H1 (cell line): Measurements from ENCODE around the gene GPC6. TPM values are rescaled to one million over a fixed set of nuclear protein-coding genes. Genes with fewer than 3 reads are reported as not detected.

Source experiments
- CTCF ChIA-PET: fragments of 300-600 bp; sonication (Branson Sonifier 250); formaldehyde crosslinking; loops from one replicate; lab custom pipeline; 2021; ENCODE audit not compliant: partially characterized antibody; lab: Charles Lee
- POLR2A ChIA-PET: fragments of 300-600 bp; sonication (Branson Sonifier 250); formaldehyde crosslinking; loops from one replicate; lab custom pipeline; 2021; ENCODE audit warnings: inconsistent platforms; ENCODE audit not compliant: partially characterized antibody; lab: Charles Lee
- DNase-seq, 2 experiments: peaks; one replicate each; pipeline versions ENCODE4 v3.0.0 to v3.0.0-alpha.2; 2010 to 2022; ENCODE audit warnings: low spot score in 2 of 2, low read depth in 1 of 2, mixed read lengths in 1 of 2
- FAIRE-seq: peaks from 2 replicates; lab custom pipeline; 2011; peaks lifted over from hg19 to GRCh38; lab: Jason Lieb, UNC
- H2AFZ ChIP-seq: 2 replicates; pipeline ENCODE4 v1.8.1; 2012; ENCODE audit warnings: low read length, inconsistent platforms
- H2AK5ac ChIP-seq: 2 replicates; pipeline ENCODE4 v1.6.1; 2013; ENCODE audit warnings: low read depth, low read length
- H2BK120ac ChIP-seq: replicated peaks from 2 replicates; pipeline ENCODE3; 2013; ENCODE audit warnings: low read depth, low read length, inconsistent platforms
- H2BK12ac ChIP-seq: 2 replicates; pipeline ENCODE4 v1.6.1; 2013; ENCODE audit warnings: low read depth, low read length
- H2BK15ac ChIP-seq: 2 replicates; pipeline ENCODE4 v1.6.1; 2013; ENCODE audit warnings: low read length
- H2BK20ac ChIP-seq: 2 replicates; pipeline ENCODE4 v1.6.1; 2013; ENCODE audit warnings: low read length
- H2BK5ac ChIP-seq: 2 replicates; pipeline ENCODE4 v1.6.1; 2013; ENCODE audit warnings: low read depth, low read length
- H3K14ac ChIP-seq: 2 replicates; pipeline ENCODE4 v1.6.1; 2013; ENCODE audit warnings: inconsistent platforms; ENCODE audit not compliant: insufficient read length
- H3K18ac ChIP-seq: 2 replicates; pipeline ENCODE4 v1.6.1; 2013; ENCODE audit warnings: low read length; ENCODE audit errors: extremely low read depth
- H3K23ac ChIP-seq: 2 replicates; pipeline ENCODE4 v1.6.1; 2013; ENCODE audit warnings: inconsistent platforms; ENCODE audit not compliant: insufficient read length
- H3K23me2 ChIP-seq: 2 replicates; pipeline ENCODE4 v1.6.1; 2013; ENCODE audit warnings: low read depth, low read length
- H3K27ac ChIP-seq: 2 replicates; pipeline ENCODE4 v1.6.1; 2011; ENCODE audit warnings: low read depth, low read length, inconsistent platforms
- H3K27me3 ChIP-seq, 4 experiments: replicated peaks in 1 of 4; 1 replicate in 1 of 4; 2 replicates in 3 of 4; pipeline versions ENCODE4 v1.6.1 to v1.8.1; 2011 to 2013; ENCODE audit warnings: low read length in 3 of 4, mild to moderate bottlenecking in 3 of 4, inconsistent platforms in 2 of 4, mixed read lengths in 2 of 4, moderate library complexity in 1 of 4; ENCODE audit not compliant: control insufficient read depth in 3 of 4, insufficient read depth in 3 of 4; ENCODE audit errors: extremely low read depth in 1 of 4
- H3K36me3 ChIP-seq, 4 experiments: 2 replicates each; pipeline versions ENCODE4 v1.6.1 to v1.8.1; 2011 to 2013; ENCODE audit warnings: mild to moderate bottlenecking in 4 of 4, low read length in 3 of 4, moderate library complexity in 2 of 4, control low read depth in 1 of 4, inconsistent platforms in 1 of 4; ENCODE audit not compliant: insufficient read depth in 4 of 4, control insufficient read depth in 2 of 4
- H3K4ac ChIP-seq: replicated peaks from 2 replicates; pipeline ENCODE3; 2013; ENCODE audit warnings: low read length, low read depth, mixed read lengths, inconsistent platforms; ENCODE audit not compliant: insufficient read length
- H3K4me1 ChIP-seq, 4 experiments: replicated peaks in 1 of 4; 1 replicate in 1 of 4; 2 replicates in 3 of 4; pipeline versions ENCODE4 v1.6.1 to v1.8.1; 2011 to 2013; ENCODE audit warnings: low read length in 3 of 4, inconsistent platforms in 2 of 4, mixed read lengths in 1 of 4; ENCODE audit not compliant: insufficient read depth in 4 of 4, control insufficient read depth in 3 of 4
- H3K4me2 ChIP-seq, 2 experiments: 2 replicates each; pipeline versions ENCODE4 v1.6.1 to v1.8.1; 2011 to 2013; ENCODE audit warnings: low read depth in 2 of 2, low read length in 2 of 2, control low read depth in 1 of 2, inconsistent platforms in 1 of 2, mild to moderate bottlenecking in 1 of 2; ENCODE audit not compliant: insufficient read depth in 1 of 2
- H3K4me3 ChIP-seq, 4 experiments: fragments of 200-600, 300-600 bp in 1 of 4; sonication (generic), shearing (Covaris generic), sonication (Bioruptor Twin) in 1 of 4; 2 replicates each; pipeline versions ENCODE4 v1.5.1 to v1.8.1; 2011 to 2016; ENCODE audit warnings: low read length in 4 of 4, low read depth in 3 of 4, control low read depth in 2 of 4, inconsistent platforms in 2 of 4, mild to moderate bottlenecking in 2 of 4, mixed read lengths in 1 of 4, moderate library complexity in 1 of 4; ENCODE audit not compliant: insufficient read depth in 2 of 4; ENCODE audit errors: extremely low read depth in 1 of 4
- H3K56ac ChIP-seq: replicated peaks from 2 replicates; pipeline ENCODE3; 2013; ENCODE audit warnings: low read depth, mild to moderate bottlenecking, mixed read lengths, low read length, inconsistent platforms; ENCODE audit not compliant: insufficient read length
- H3K79me1 ChIP-seq: 2 replicates; pipeline ENCODE4 v1.6.1; 2013; ENCODE audit warnings: low read depth, low read length, control low read depth
- H3K79me2 ChIP-seq, 2 experiments: 2 replicates each; pipeline versions ENCODE4 v1.6.1 to v1.8.1; 2012 to 2013; ENCODE audit warnings: low read length in 2 of 2, mild to moderate bottlenecking in 2 of 2, inconsistent platforms in 1 of 2; ENCODE audit not compliant: insufficient read depth in 2 of 2, control insufficient read depth in 1 of 2
- H3K9ac ChIP-seq, 4 experiments: replicated peaks in 1 of 4; 1 replicate in 1 of 4; 2 replicates in 3 of 4; pipeline versions ENCODE4 v1.6.1 to v1.8.1; 2011 to 2013; ENCODE audit warnings: low read depth in 3 of 4, low read length in 3 of 4, control low read depth in 2 of 4, mild to moderate bottlenecking in 2 of 4, moderate library complexity in 2 of 4, inconsistent platforms in 1 of 4; ENCODE audit errors: extremely low read depth in 1 of 4
- H3K9me3 ChIP-seq, 2 experiments: 2 replicates each; pipeline versions ENCODE4 v1.6.1 to v1.8.1; 2012 to 2013; ENCODE audit warnings: mild to moderate bottlenecking in 2 of 2, moderate library complexity in 2 of 2, control low read depth in 1 of 2, inconsistent platforms in 1 of 2, low read depth in 1 of 2, low read length in 1 of 2, mixed read lengths in 1 of 2; ENCODE audit not compliant: insufficient read depth in 2 of 2
- H4K20me1 ChIP-seq, 2 experiments: replicated peaks in 1 of 2; 2 replicates each; pipeline versions ENCODE3 to v1.8.1; 2011 to 2013; ENCODE audit warnings: inconsistent platforms in 2 of 2, low read length in 2 of 2, mild to moderate bottlenecking in 1 of 2; ENCODE audit not compliant: insufficient read depth in 2 of 2, control insufficient read depth in 1 of 2
- H4K5ac ChIP-seq: 2 replicates; pipeline ENCODE4 v1.6.1; 2013; ENCODE audit warnings: low read length, low read depth, mixed read lengths, inconsistent platforms; ENCODE audit not compliant: insufficient read length
- H4K8ac ChIP-seq: 2 replicates; pipeline ENCODE4 v1.8.0; 2013; ENCODE audit warnings: mild to moderate bottlenecking, moderate library complexity, low read length, inconsistent platforms; ENCODE audit not compliant: insufficient read depth; ENCODE audit errors: extremely low read depth
- H4K91ac ChIP-seq: replicated peaks from 2 replicates; pipeline ENCODE3; 2013; ENCODE audit warnings: low read length, mixed read lengths, inconsistent platforms; ENCODE audit not compliant: insufficient read length
- JUN ChIP-seq: IDR thresholded peaks from 2 replicates; pipeline ENCODE4 v1.6.1; 2011; ENCODE audit warnings: low read depth, mild to moderate bottlenecking, improper control_type of control experiment, low read length
- JUND ChIP-seq: IDR thresholded peaks from 2 replicates; pipeline ENCODE4 v1.6.1; 2011; ENCODE audit warnings: mild to moderate bottlenecking, improper control_type of control experiment, low read length
- SIX5 ChIP-seq: IDR thresholded peaks from 2 replicates; pipeline ENCODE4 v1.6.1; 2011; ENCODE audit warnings: mild to moderate bottlenecking, low read depth, low read length
- SP1 ChIP-seq: IDR thresholded peaks from 2 replicates; pipeline ENCODE4 v1.6.1; 2011; ENCODE audit warnings: low read depth, low read length
- USF2 ChIP-seq: IDR thresholded peaks from 2 replicates; pipeline ENCODE4 v1.6.1; 2011; ENCODE audit warnings: low read length, improper control_type of control experiment
- polyA plus RNA-seq, 7 experiments: library from polyadenylated mRNA; depleted of rRNA in 3 of 7; stranded (reverse) in 5 of 7; unstranded in 2 of 7; fragments of >200 nt in 5 of 7; fragments of 200-250 nt in 2 of 7; gene quantifications; 1 replicate in 5 of 7; 2 replicates in 1 of 7; 4 replicates in 1 of 7; pipeline versions ENCODE4 v1.2.1 to v1.2.3, GENCODE V29; 2011 to 2013; ENCODE audit warnings: missing spikeins in 2 of 7, mixed read lengths in 2 of 7
- total RNA-seq: library from RNA; stranded (reverse); fragmentation: NEBNext Ultra II Directional; extraction: Animal tissue kit (Norgen Biotek cat#: 25700); gene quantifications from 2 replicates; pipeline ENCODE4 v1.2.1, GENCODE V29; 2021

The GPC6 gene
- total and polyA plus RNA-seq, 2 of the 8 experiments (the other 6 are each of a cell fraction or from before 2014, with no cell fraction given) = 5.4 to 12.0 TPM

DNA sequence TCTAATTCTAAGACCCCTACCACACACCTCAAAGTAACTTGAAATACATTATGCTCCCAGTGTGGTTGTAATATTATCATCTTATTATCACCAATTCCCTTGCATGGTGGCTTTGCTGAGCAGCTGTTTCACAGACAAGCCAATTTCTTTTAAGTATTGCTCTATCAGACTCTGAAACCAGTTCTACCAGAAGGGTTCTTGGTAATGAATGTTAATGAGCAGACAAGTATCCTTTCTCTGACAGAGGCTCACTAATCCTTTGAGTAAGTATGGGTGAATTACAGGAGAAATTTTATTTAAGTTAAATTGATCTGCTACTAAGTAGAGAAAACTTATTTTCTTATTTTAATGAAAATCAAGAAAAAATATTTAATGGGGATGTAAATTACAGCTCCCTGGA is 326.0 kb downstream of the GPC6 start:
- Histone ChIP-seq H4K20me1 (no peaks in the 10 kb centered on the region), H3K18ac (no peak overlapping the region), H2AFZ (no peak overlapping the region), H3K23me2 (no peaks in the 10 kb centered on the region), H3K4me1 (peaks cover 0 to 13% (median 4%) of the 10 kb centered on the region in 4 experiments; a peak in 5 of 7 replicates), H2BK120ac (no peak overlapping the region), H4K5ac (no peak overlapping the region), H3K79me2 (no peaks in the 10 kb centered on the region), H2BK5ac (no peak overlapping the region; the same call in 1 of the 2 replicates), H3K27me3 (no peaks in the 10 kb centered on the region), H4K91ac (no peak overlapping the region), H3K27ac (no peak overlapping the region), H3K4me2 (peak overlapping the region in 1 of 2 experiments; percentile 38; a peak in 2 of 4 replicates), H3K9ac (no peak overlapping the region), H3K79me1 (no peaks in the 10 kb centered on the region), H2AK5ac (no peak overlapping the region), H3K4me3 (no peak overlapping the region), H4K8ac (no peak overlapping the region), H3K56ac (no peak overlapping the region), H2BK15ac (no peak overlapping the region), H3K36me3 (no peaks in the 10 kb centered on the region), H3K14ac (no peak overlapping the region), H3K4ac (no peak overlapping the region), H2BK20ac (no peak overlapping the region), H3K9me3 (no peaks in the 10 kb centered on the region), H2BK12ac (peak overlapping the region; percentile 68; the same call in 1 of the 2 replicates), H3K23ac (no peak overlapping the region)
- TF ChIP-seq SP1 (0 out of 2 replicates have a peak, but pooled peaks have one; percentile 27), SIX5 (no peak), JUN (no peak), USF2 (no peak), JUND (no peak)
- ChIA-PET CTCF (no interaction called here), POLR2A (interaction anchor here (0.7 to 0.8 kb wide), 2 partner anchors 9 to 13 kb away, joined by 3 read pairs; no protein-coding TSS in a partner anchor)
- DNase-seq (no peak), FAIRE-seq (no peak)
